ENCODE results near the gene MAGEA2. TPM values are rescaled to one million over a fixed set of nuclear protein-coding genes. Genes with fewer than 3 reads are reported as not detected.
"Not testable (repeated sequence)": the region's sequence is repeated elsewhere in the genome, so short reads cannot be mapped to it uniquely, and the experiment has no call there.

MAGEA2 gene
- total RNA-seq, 2 donors from 2014 or later: not detected

- intact Hi-C loops (cut with DNase I): no loop called here
- H3K27ac ChIP-seq: no peak overlapping the region
- TF ChIP-seq, protein P1, sequence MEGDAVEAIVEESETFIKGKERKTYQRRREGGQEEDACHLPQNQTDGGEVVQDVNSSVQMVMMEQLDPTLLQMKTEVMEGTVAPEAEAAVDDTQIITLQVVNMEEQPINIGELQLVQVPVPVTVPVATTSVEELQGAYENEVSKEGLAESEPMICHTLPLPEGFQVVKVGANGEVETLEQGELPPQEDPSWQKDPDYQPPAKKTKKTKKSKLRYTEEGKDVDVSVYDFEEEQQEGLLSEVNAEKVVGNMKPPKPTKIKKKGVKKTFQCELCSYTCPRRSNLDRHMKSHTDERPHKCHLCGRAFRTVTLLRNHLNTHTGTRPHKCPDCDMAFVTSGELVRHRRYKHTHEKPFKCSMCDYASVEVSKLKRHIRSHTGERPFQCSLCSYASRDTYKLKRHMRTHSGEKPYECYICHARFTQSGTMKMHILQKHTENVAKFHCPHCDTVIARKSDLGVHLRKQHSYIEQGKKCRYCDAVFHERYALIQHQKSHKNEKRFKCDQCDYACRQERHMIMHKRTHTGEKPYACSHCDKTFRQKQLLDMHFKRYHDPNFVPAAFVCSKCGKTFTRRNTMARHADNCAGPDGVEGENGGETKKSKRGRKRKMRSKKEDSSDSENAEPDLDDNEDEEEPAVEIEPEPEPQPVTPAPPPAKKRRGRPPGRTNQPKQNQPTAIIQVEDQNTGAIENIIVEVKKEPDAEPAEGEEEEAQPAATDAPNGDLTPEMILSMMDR (IDR thresholded peaks at IDR 0.05): no peak
These were observed 15.1 kb downstream of the MAGEA2 start for GRCh38 chrX:152738560-152738959.

DNA sequence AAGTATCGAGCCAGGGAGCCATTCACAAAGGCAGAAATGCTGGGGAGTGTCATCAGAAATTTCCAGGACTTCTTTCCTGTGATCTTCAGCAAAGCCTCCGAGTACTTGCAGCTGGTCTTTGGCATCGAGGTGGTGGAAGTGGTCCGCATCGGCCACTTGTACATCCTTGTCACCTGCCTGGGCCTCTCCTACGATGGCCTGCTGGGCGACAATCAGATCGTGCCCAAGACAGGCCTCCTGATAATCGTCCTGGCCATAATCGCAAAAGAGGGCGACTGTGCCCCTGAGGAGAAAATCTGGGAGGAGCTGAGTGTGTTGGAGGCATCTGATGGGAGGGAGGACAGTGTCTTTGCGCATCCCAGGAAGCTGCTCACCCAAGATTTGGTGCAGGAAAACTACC lies 17.1 kb downstream of the MAGEA2 start:
- H3K4me1 ChIP-seq; H3K36me3 ChIP-seq; H3K4me3 ChIP-seq; H3K27ac ChIP-seq; intact Hi-C loops (cut with DNase I); H3K9me3 ChIP-seq; H3K27me3 ChIP-seq; DNase-seq; H3K9ac ChIP-seq (ENCODE audit: low read depth in 2 of 2, low read length in 2 of 2): not testable (repeated sequence)

More at GRCh38 chrX:152738560-152738959, 15.1 kb downstream of the MAGEA2 start:
- H3K36me3 ChIP-seq: no peaks in the 10 kb centered on the region
- no peak overlapping the region for H3K4me3 ChIP-seq
- H3K9me3 ChIP-seq: no peaks in the 10 kb centered on the region
- no peaks in the 10 kb centered on the region for H3K27me3 ChIP-seq
- no peak overlapping the region for H3K9ac ChIP-seq (ENCODE audit: low read depth in 2 of 2, low read length in 2 of 2)
- H3K4me1 ChIP-seq: no peaks in the 10 kb centered on the region
- DNase-seq: no peak

- no peaks in the 10 kb centered on the region for H3K36me3 ChIP-seq
- no peaks in the 10 kb centered on the region for H3K9me3 ChIP-seq
- no peak overlapping the region for H3K27ac ChIP-seq
- TF ChIP-seq, protein P1 (IDR thresholded peaks at IDR 0.05): no peak
- no peak overlapping the region for H3K4me3 ChIP-seq
- no peak overlapping the region for H3K9ac ChIP-seq (ENCODE audit: low read depth in 2 of 2, low read length in 2 of 2)
- H3K4me1 ChIP-seq: no peaks in the 10 kb centered on the region
- intact Hi-C loops (cut with DNase I): no loop called here
- no peak for DNase-seq
- H3K27me3 ChIP-seq: no peaks in the 10 kb centered on the region
These were observed 17.7 kb downstream of the MAGEA2 start for GRCh38 chrX:152735860-152736511.

- DNase-seq: no peak
These were observed 18.5 kb downstream of the MAGEA2 start for GRCh38 chrX:152735101-152735500.

GRCh38 chrX:152734143-152734858 lies 19.3 kb downstream of the MAGEA2 start:
- DNase-seq; intact Hi-C loops (cut with DNase I); H3K36me3 ChIP-seq; H3K4me3 ChIP-seq; H3K27ac ChIP-seq; H3K27me3 ChIP-seq; H3K9ac ChIP-seq (ENCODE audit: low read depth in 2 of 2, low read length in 2 of 2); H3K9me3 ChIP-seq; H3K4me1 ChIP-seq: not testable (repeated sequence)

More at GRCh38 chrX:152735101-152735500, 18.5 kb downstream of the MAGEA2 start:
- TF ChIP-seq, protein P1 (IDR thresholded peaks at IDR 0.05): no peak
- H3K36me3 ChIP-seq: no peaks in the 10 kb centered on the region
- intact Hi-C loops (cut with DNase I): no loop called here
- no peak overlapping the region for H3K27ac ChIP-seq
- H3K27me3 ChIP-seq: no peaks in the 10 kb centered on the region
- H3K9ac ChIP-seq (ENCODE audit: low read depth in 2 of 2, low read length in 2 of 2): no peak overlapping the region
- no peaks in the 10 kb centered on the region for H3K4me1 ChIP-seq
- no peaks in the 10 kb centered on the region for H3K9me3 ChIP-seq
- H3K4me3 ChIP-seq: no peak overlapping the region

- Histone ChIP-seq H3K9me3 (no peaks in the 10 kb centered on the region), H3K9ac (ENCODE audit: low read depth in 2 of 2, low read length in 2 of 2) (no peak within 1 kb of the TSS), H3K4me3 (no peak within 1 kb of the TSS), H3K27me3 (no peaks in the 10 kb centered on the region), H3K36me3 (no peaks in the 10 kb centered on the region), H3K27ac (no peak within 1 kb of the TSS), H3K4me1 (no peaks in the 10 kb centered on the region)
- no peak for DNase-seq
- TF ChIP-seq, protein P1 (IDR thresholded peaks at IDR 0.05): no peak
- intact Hi-C loops (cut with DNase I): no loop called here
These were observed 20.2 kb downstream of the MAGEA2 start, which contains the start of the genes CSAG1 and MAGEA12 for GRCh38 chrX:152733261-152733975. CSAG1 (minus strand) TSS chrX:152733721; CDS start chrX:152732460, 1,261 bp downstream. MAGEA12 (plus strand) TSS chrX:152733757; CDS start chrX:152736162, 2,405 bp downstream.
